NCI-H526 treated with DMSO at 0.1 percent for 48 hours (cell line): Measurements from ENCODE around the gene PPARG.
"Not testable (repeated sequence)": the region's sequence is repeated elsewhere in the genome, so short reads cannot be mapped to it uniquely, and the experiment has no call there.

Source experiments
- DNase-seq: peaks from one replicate; lab custom pipeline; 2025; lab: John Stamatoyannopoulos, UW

PPARG gene

DNA sequence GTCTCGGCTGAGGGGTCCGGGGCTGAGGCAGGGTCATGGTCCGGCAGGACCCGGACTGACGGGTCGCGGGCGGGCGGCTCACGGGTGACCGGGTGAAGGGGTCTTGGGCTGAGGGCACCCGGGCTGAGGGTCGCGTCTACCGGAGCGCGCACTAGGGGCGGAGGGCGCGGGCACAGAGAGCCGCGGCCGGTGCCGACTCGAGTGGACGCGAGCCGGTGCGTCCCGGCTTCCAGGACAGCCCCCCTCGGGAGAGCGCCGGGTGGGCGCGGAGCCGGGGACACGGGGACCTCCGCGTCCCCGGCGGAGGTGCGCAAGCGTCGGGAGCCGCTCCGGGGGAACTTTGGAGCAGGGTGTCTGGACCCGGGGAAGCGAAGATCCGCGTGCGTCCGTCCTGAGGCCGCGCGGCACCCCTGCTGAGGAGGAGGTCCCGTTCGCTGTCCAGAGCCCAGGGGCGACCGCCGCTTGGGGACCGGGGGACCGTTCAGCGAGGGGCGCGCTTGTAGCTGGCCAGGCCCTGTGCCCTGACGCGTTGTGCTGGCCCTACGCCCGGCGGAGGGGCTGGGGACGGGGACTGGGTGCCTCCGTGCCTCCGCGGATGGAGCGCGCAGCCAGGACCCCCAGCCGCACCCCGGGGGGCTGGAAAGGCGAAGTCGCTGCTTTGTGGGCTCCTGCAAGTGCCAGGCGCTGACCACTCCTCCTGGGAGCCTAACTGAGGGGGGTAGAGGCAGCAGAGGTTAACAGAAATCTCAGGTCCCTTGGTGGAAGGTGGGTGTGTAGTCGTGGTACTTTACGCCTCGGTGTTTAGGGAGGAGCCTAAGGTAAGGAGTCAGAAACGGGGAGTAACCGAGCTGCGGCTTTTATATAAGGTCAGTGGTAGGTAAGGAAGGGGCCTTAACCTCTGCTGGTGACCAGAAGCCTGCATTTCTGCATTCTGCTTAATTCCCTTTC is at the start of gene PPARG:
PPARG (plus strand) TSS at position 889 of the 948 bp plus-strand sequence. CDS start 90,642 bp downstream, outside the sequence.
- DNase-seq = no peak

DNA sequence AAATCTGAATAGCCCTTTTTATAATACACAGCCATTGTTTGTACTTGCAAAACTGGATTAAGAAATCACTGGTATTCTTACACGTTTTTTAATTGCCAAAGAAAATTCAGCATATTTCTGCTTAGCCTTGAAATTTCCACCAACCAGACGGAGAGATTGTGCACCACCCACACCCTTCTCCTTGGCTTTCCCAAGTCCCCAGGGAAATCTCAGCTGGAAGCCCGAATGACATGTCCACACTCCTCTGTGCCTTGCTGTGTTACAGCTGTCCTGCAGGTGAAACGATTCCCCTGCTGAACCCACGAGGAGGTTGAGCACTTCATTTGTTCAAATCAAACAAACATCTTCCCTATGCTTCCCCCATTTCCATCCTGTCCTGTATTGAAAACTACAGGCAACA is 49.6 kb upstream of the PPARG start:
- no peak for DNase-seq

DNA sequence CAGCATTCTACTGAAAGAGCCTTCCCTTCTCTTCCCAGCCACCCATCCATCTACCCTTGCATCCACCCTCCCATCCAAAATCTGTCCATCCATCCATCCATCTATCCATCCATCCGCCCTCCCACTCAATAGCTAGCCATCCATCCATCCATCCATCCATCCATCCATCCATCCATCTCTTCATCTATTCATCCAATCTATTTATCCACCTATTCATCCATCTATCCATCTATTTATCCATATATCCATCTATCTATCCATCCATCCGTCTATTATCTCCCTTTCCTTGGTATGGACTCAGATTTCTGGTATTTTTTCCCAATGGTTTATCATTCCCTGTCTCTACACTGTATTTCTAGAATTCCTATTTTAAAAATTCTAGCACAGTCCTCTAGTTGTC is 46.1 kb upstream of the PPARG start:
- DNase-seq = no peak

DNA sequence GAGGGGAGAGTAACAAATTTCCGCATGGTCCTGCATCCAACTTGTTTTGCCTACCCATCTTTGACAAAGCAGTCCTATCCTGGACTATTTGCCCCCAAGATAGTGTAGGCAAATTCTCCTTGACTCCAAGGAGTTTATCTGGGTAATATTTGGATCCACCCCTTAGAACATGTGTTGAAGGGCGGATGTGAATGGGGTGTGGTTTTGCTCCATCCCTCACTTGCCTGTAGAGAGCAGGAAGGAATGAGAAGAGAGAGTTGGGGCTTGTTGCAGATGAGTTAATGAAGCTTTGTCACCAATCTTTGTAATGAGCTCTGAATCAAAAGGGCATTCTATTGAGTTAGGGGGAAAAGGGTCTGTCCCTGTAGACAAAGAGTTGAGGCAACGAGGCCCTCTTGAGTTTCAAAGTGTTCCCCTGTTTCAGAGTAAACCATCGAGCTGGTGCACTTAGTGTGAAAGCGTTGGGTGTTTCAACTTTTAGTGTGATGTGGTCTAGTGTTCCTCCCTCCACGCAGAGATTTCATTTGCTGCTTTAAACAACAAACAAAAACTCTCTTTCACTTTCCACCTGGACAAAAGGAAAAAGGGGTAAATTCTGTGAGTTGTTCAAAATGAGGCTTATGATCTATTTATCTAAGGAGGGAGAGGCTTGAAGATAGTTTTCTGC is 42.2 kb upstream of the PPARG start:
- no peak for DNase-seq

DNA sequence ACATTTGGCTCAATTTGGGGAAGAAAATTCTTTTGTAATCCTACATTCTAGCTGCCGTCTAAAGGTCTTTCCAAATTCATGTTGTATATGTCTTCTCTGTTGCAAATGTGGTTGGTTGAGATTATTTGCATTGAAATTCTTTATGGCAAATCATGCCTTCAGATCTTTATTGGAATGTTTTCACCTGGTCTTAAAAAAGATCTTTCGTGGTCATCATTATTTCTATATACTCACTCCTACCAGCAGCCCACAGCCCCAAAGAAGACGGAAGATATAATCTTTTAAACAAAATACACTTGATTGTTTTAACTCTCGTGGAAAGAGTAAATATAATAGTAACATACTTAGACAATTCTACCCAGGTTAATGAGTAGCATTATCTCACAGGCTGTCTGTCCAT is 41.5 kb upstream of the PPARG start:
- no peak for DNase-seq

DNA sequence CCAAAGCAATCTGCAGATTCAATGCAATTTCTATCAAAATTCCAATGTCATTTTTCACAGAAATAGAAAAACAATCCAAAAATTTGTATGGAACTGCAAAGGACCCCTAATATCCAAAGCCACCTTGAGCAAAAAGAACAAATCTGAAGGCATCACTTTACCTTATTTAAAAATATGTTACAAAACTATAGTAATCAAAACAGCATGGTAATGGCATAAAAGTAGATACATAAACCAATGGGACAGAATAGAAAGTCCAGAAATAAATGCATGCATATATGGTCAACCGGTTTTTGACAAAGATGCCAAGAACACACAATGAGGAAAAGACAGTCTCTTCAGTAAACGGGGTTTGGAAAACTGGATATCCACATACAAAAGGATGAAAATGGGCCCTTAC is 39.4 kb upstream of the PPARG start:
- no peak for DNase-seq

DNA sequence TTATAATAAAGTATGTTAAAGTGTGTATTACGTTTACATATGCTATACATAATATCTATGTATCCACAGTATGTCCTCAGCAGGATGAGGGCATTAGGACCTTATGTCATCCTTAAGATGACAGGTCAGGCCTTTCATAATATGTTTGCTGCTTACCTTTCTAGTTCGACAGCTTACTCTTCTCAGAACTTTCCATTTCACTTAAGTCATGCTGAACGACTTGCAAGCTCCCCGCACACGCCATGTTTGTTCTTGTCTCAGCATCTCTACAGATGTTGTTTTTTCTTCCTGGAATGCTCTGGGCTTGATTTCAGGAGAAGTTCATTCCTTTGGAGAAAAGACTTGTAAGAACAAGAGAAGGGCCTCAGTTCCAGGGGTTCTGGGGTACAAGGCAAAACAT is 36.0 kb upstream of the PPARG start:
- DNase-seq = no peak

DNA sequence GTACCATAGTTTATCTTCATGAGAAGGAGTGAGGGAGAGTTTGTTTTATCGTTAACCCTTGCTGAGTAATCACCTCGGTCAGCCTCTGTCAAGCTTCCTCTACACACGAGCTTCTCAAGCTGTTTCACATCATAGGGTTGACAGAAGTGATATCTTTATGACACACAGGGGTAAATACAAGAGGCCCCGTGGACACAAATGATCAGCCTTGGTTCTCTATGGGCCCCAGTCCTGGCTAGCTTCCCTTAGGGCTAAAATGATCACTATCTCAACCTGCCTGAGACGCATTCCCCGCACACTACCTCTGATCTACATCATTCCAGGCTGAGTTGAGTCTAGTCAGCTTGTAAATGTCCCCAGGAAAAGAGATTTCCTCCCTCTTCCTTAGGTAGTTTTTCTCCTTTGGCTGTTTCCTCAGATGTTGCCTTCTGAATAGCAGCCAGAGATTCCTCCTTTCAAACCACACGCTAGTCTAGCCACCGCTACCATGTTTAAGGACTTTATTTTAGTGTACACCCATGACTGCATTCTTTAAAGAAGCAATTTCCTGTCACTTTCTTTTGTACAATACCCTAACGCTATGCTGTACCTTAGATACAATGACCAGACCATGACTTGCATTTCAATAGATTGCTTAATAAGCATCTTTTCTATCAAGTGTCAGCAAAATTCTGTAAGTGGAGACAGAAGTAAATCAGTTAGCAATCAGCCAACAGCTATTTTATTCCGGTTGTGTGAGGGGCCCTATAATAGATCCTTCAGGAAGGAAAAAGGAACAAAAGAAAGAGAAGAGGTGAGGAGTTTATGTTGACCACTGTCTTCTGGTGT is 35.1 kb upstream of the PPARG start:
- no peak for DNase-seq

DNA sequence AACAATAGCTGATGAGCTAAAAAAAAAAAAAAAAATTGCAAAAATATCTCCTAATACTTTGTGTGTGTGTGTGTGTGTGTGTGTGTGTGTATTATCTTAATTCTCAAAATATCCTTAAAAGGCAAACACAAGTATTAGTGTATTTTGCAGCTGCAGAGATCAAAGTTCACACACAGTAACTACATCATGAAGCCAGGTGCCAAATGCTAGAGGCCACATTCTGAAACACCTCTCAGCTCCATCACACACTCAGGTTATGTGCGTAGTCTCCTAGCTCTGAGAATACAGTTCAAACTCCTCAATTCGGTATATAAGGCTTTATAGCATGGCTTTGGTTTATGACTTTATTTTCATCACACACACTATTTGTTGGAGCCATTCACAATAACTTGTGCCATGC is 33.5 kb upstream of the PPARG start:
- DNase-seq = no peak

DNA sequence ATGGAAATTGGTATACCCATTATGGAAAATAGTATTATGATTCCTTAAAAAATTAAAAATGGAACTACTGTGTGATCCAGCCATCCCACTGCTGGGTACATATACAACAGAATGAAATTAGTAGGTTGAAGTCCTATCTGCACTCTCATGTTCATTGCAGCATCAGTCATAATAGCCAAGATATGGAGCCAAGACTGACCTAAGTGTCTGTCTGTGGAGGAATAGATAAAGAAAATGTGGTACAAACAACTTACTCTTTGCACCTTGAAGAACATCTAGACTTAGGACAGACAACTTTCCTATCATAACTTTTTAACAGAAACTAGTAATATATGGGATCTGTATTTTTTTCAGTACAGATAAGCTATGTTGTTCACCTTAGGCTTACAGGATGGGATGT is 30.0 kb upstream of the PPARG start:
- no peak for DNase-seq

DNA sequence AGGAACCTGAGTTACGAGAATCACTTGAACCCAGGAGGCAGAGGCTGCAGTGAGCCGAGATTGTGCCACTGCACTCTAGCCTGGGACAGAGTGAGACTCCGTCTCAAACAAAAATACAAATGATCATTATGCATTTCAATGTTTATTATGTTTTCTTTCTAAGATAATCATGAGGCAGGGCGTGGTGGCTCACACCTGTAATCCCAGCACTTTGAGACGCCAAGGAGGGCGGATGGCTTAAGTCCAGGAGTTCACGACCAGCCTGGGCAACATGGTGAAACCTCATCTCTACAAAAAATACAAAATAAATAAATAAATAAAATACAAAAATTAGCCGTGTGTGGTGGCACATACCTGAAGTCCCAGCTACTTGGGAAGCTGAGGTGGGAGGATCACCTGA is 26.7 kb upstream of the PPARG start:
- not testable (repeated sequence) for DNase-seq

DNA sequence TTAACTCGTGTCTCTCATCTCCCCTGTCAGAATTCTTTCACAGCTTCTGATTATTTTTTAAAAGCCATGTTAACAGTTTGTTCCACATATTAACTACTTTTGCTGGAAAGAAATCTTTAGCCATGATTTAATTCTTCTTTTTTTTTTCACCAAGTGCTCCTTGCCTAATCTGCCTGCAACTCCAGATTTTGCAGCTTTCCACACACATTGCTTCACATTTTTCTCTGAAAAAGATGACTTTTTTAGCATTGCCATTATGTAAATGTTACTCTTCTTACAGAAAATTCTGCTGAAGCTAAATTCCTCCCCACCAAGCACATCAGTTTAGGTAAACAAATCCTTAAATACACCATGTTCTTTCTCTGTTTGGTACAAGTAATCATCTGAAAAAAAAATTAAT is 23.4 kb upstream of the PPARG start:
- no peak for DNase-seq

DNA sequence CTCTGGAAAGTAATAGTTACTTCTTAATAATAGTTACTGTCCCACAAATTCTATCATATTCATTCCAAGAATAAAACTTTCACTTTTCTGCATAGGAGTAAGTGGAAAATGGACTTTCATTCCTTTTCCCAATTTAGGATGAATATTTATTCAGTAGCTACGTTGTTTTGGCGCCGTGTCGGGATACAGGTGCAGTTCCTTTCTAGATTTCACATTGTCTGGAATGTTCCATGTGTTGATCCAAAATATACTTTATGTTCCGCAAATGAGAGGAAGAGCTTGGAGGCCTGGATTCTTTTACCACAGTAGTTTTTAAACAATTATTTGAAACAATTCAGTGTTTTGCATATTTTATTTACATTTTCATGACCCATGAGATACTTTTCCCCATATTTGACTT is 22.8 kb upstream of the PPARG start:
- DNase-seq = no peak

DNA sequence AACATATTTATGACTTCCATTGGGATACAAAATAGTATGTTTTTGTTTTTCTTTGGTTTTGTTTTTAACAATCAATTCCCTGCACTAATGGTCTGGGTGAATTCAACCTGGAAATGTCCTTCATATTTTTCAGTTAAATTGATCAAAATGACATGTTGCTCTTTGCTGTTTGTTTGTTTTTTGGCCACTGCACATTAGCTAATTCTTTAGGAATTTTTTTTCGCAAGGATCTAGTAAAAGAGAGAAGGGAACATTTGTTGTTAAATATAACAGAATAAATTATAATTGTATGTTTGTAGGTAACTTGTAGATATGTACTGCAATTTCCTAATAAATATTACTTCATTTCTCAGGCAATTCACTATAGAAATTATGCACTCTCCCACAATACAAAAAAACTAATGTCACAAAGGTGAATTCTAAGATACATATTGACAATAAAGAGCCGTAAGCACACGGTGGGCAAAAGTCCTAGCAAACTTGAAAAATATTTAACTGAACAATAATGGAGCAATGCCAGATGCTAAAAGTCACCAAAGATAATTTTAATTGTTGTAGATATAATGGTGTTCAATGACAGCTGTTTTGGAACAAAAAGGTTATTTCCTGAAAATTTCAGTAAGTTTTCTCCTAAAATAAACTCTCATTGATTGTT is 21.4 kb upstream of the PPARG start:
- DNase-seq = no peak

DNA sequence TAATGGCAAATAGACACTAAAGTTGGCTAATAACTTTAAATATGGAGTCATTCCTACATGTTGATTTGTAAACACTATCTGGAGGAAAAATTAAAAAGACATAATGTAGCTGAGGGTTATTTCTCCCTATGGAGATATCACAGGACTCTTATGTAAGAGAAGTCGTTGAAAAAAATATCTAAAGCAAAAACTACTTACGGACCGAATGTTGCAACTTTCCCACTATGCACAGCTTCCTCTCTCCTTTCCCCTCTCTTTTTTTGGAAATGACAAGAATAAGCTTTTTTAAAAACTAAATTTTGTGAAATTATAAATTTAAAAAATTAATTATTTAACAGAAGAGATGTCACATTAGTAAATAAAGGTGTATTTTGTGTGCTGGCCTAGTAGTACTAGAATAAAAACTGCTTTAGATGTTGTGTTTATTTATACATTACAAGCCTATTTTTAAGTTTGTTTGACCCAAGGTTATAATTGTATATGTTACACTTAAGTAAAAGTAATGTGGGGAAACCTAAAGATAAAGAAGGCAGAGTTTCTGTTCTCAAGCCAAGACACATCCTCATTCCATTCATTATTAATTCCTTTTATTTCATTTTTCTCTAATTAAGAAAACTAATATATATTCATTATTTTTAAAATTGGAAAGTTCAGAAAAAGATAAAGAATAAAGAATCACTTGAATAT is 20.7 kb upstream of the PPARG start:
- no peak for DNase-seq

DNA sequence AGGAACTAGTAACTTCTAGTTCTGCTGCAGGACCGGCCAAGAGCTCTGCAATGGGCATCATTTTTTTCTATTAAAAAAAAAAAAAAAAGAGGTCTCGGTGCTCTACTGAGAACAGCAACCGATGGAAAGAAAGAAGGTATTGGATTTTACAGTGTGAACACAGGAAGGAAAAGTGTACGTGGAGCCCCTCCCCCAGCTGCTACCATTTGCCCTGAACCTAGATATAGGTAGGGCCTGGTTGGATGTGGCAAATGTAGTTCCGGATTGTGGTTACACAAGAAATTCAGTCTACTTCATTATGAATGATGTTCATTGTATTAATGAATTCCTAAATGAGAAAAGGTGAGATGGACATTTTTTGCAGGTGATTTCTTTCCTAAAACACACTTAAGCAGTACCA is 17.9 kb upstream of the PPARG start:
- DNase-seq = no peak

DNA sequence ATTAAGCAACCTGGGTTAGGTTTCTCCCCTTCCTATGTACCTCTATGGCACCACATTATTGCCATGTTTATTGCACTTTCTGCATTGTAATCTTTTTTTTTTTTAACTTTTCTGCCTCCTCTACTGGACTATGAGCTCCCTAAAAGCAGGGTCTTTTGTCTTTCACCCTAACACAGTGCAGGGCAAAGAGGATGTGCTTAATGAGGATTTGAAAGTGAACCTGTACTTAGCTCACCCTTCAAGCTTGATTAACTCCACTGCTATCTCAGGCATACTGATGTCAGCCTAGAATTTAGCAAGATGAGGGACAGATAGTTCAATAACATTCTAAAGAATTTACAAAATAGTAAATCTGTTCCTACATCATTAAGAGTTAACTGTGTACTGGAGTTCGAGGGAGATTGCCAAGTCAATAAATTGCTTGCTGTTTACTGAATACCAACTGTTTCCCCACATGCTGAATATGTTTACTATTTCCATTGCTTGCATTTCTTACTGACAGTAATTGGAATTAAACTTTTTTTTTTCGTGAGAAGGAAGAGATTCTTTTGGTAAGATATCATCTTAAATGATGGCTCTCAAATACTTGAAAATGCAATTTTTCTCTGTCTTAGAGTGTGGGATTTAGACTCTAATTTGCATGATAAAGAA is 15.7 kb upstream of the PPARG start:
- DNase-seq = no peak

DNA sequence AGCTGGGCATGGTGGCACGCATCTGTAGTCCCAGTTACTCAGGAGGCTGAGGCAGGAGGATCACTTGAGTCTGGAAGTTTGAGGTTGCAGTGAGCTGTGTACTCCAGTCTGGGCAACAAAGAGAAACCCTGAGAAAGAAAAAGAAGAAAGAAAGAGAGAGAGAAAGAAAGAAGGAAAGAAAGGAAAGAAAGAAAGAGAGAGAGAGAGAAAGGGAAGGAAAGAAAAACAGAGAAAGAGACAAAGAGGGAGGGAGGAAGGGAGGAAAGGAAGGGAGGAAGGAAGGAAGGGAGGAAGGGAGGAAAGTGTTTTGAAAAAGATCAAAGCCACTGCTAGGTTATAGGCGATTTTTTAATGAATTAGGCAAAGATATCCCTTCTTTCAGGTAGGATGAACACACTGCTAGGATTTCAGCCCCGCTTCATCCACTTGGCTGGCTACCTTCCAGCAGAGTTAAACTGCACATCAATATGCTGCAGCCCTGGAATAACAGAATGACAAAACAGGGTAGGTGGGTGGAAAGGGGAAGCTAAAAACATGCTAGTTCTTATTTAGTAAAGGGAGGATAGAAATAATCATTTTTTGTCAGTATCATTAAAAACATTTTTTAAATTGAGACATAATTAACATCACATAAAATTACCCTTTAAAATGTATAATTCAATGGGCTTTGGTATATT is 12.8 kb upstream of the PPARG start:
- no peak for DNase-seq

DNA sequence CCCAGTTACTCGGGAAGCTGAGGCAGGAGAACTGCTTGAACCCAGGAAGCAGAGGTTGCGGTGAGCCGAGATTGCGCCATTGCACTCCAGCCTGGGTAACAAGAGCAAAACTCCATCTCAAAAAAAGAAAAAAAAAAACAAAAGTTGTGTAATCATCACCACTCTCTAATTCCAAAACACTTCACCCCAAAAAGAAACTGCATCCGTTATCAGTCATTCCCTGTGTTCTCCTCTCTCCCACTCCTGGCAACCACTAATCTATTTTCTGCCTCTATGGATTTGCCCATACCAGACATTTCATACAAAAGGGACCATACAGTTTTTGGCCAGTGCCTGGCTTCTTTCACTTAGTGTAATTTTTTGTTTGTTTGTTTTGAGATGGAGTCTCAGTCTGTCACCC is 12.0 kb upstream of the PPARG start:
- not testable (repeated sequence) for DNase-seq

DNA sequence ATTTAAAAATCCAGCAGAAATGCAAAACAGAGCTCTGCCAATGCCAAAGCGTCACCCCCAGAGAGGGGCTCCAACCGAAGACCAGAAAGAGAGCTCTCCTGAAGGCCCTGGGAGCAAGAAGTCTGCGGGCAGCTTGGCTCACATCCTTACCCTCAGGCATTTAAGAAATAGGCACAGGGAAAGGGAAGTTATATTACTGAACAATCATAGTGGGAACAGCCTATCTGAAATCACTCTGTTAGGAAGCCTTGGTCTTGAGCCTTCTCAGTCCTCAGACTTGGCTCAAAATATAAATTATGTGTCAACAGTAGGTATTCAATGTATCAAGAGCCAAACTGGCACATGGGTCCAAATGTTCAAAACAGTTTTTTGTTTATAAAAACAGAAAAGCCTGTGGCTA is 10.3 kb upstream of the PPARG start:
- DNase-seq = no peak
